Activated naive CD4-positive, alpha-beta T cell treated with anti-CD3 and anti-CD28 coated beads, Interleukin-2, amount 50 U/mL, for 72 hours (primary cell): Measurements from ENCODE around the gene SPOCK1. TPM values are rescaled to one million over a fixed set of nuclear protein-coding genes. Genes with fewer than 3 reads are reported as not detected.

ENCODE experiments used
- ATAC-seq, 2 donors: fragments of 150-1000 bp; cut with Tn5 transposase; 2 replicates each; pipeline ENCODE4 v1.10.0; 2021; ENCODE audit warnings: mild to moderate bottlenecking in 2 of 2, moderate library complexity in 2 of 2
- DNase-seq, 2 donors: peaks; one replicate each; pipeline ENCODE4 v3.0.0; 2021 to 2022; ENCODE audit warnings: low spot score in 2 of 2
- H3K27ac Mint-ChIP-seq, 2 donors: one replicate each; pipeline ENCODE4 v1.8.0; 2022; ENCODE audit warnings: mild to moderate bottlenecking in 2 of 2, mixed read lengths in 2 of 2
- H3K36me3 Mint-ChIP-seq, 2 donors: one replicate each; pipeline ENCODE4 v1.8.0; 2022; ENCODE audit warnings: mixed read lengths in 2 of 2
- H3K9me3 Mint-ChIP-seq, 2 donors: one replicate each; pipeline ENCODE4 v1.8.0; 2022; ENCODE audit warnings: mixed read lengths in 2 of 2
- total RNA-seq, 2 donors: library from RNA; stranded (reverse); gene quantifications; one replicate each; pipeline ENCODE4 v1.2.3, GENCODE V29; 2022

The SPOCK1 gene
- total RNA-seq, 2 donors from 2014 or later, result not detected

- H3K36me3 Mint-ChIP-seq, result no peaks in the 10 kb centered on the region
- ATAC-seq, result no peak
- no peak for DNase-seq
- no peak overlapping the region for H3K27ac Mint-ChIP-seq
- H3K9me3 Mint-ChIP-seq, result no peaks in the 10 kb centered on the region
These were observed 131.2 kb downstream of the SPOCK1 start for GRCh38 chr5:137367951-137368350.

- Mint-ChIP-seq H3K9me3 (no peaks in the 10 kb centered on the region), H3K27ac (no peak overlapping the region), H3K36me3 (no peaks in the 10 kb centered on the region)
- DNase-seq (no peak), ATAC-seq (no peak)
These were observed 132.6 kb downstream of the SPOCK1 start for GRCh38 chr5:137366526-137366925.

- Mint-ChIP-seq H3K36me3 (no peaks in the 10 kb centered on the region), H3K9me3 (no peaks in the 10 kb centered on the region), H3K27ac (no peak overlapping the region)
- DNase-seq (no peak), ATAC-seq (no peak)
These were observed 133.8 kb downstream of the SPOCK1 start for GRCh38 chr5:137365126-137365865.

GRCh38 chr5:137361280-137361679, 137.8 kb downstream of the SPOCK1 start:
- no peaks in the 10 kb centered on the region for H3K36me3 Mint-ChIP-seq
- DNase-seq (no peak), ATAC-seq (no peak)
- no peak overlapping the region for H3K27ac Mint-ChIP-seq
- no peaks in the 10 kb centered on the region for H3K9me3 Mint-ChIP-seq

GRCh38 chr5:137360607-137361006, 138.5 kb downstream of the SPOCK1 start:
- no peak for ATAC-seq
- Mint-ChIP-seq H3K27ac (no peak overlapping the region), H3K36me3 (no peaks in the 10 kb centered on the region), H3K9me3 (no peaks in the 10 kb centered on the region)
- no peak for DNase-seq

GRCh38 chr5:137359941-137360340, 139.2 kb downstream of the SPOCK1 start:
- Mint-ChIP-seq H3K9me3 (no peaks in the 10 kb centered on the region), H3K36me3 (no peaks in the 10 kb centered on the region), H3K27ac (no peak overlapping the region)
- no peak for ATAC-seq
- DNase-seq, result no peak

- DNase-seq (no peak), ATAC-seq (no peak)
- Mint-ChIP-seq H3K9me3 (no peaks in the 10 kb centered on the region), H3K27ac (no peak overlapping the region), H3K36me3 (no peaks in the 10 kb centered on the region)
These were observed 141.7 kb downstream of the SPOCK1 start for GRCh38 chr5:137357436-137357835.

GRCh38 chr5:137356127-137356526, 143.0 kb downstream of the SPOCK1 start:
- Mint-ChIP-seq H3K9me3 (no peaks in the 10 kb centered on the region), H3K27ac (no peak overlapping the region), H3K36me3 (no peaks in the 10 kb centered on the region)
- no peak for DNase-seq
- no peak for ATAC-seq

- no peak for DNase-seq
- Mint-ChIP-seq H3K36me3 (no peaks in the 10 kb centered on the region), H3K27ac (no peak overlapping the region), H3K9me3 (no peaks in the 10 kb centered on the region)
- no peak for ATAC-seq
These were observed 143.4 kb downstream of the SPOCK1 start for GRCh38 chr5:137355708-137356107.

GRCh38 chr5:137352095-137352494, 147.0 kb downstream of the SPOCK1 start:
- H3K27ac Mint-ChIP-seq, result no peak overlapping the region
- no peaks in the 10 kb centered on the region for H3K9me3 Mint-ChIP-seq
- no peak for ATAC-seq
- H3K36me3 Mint-ChIP-seq, result no peaks in the 10 kb centered on the region
- no peak for DNase-seq

GRCh38 chr5:137350791-137351190, 148.3 kb downstream of the SPOCK1 start:
- Mint-ChIP-seq H3K27ac (no peak overlapping the region), H3K36me3 (no peaks in the 10 kb centered on the region), H3K9me3 (no peaks in the 10 kb centered on the region)
- DNase-seq (no peak), ATAC-seq (no peak)

GRCh38 chr5:137348759-137349158, 150.4 kb downstream of the SPOCK1 start:
- no peak for DNase-seq
- no peak for ATAC-seq
- Mint-ChIP-seq H3K9me3 (no peaks in the 10 kb centered on the region), H3K27ac (no peak overlapping the region), H3K36me3 (no peaks in the 10 kb centered on the region)

GRCh38 chr5:137347865-137348264, 151.3 kb downstream of the SPOCK1 start:
- ATAC-seq (no peak), DNase-seq (no peak)
- no peaks in the 10 kb centered on the region for H3K36me3 Mint-ChIP-seq
- H3K9me3 Mint-ChIP-seq, result no peaks in the 10 kb centered on the region
- H3K27ac Mint-ChIP-seq, result no peak overlapping the region

- Mint-ChIP-seq H3K36me3 (no peaks in the 10 kb centered on the region), H3K9me3 (no peaks in the 10 kb centered on the region), H3K27ac (no peak overlapping the region)
- no peak for ATAC-seq
- DNase-seq, result no peak
These were observed 152.8 kb downstream of the SPOCK1 start for GRCh38 chr5:137346281-137346680.

GRCh38 chr5:137345396-137345795, 153.7 kb downstream of the SPOCK1 start:
- DNase-seq (no peak), ATAC-seq (no peak)
- no peak overlapping the region for H3K27ac Mint-ChIP-seq
- H3K9me3 Mint-ChIP-seq, result no peaks in the 10 kb centered on the region
- H3K36me3 Mint-ChIP-seq, result no peaks in the 10 kb centered on the region

- DNase-seq (peak in 1 of 2 donors; percentile 48), ATAC-seq (no peak)
- no peaks in the 10 kb centered on the region for H3K9me3 Mint-ChIP-seq
- H3K27ac Mint-ChIP-seq, result no peak overlapping the region
- no peaks in the 10 kb centered on the region for H3K36me3 Mint-ChIP-seq
These were observed 154.3 kb downstream of the SPOCK1 start for GRCh38 chr5:137344723-137345322.

GRCh38 chr5:137344021-137344420, 155.1 kb downstream of the SPOCK1 start:
- Mint-ChIP-seq H3K9me3 (no peaks in the 10 kb centered on the region), H3K27ac (no peak overlapping the region), H3K36me3 (no peaks in the 10 kb centered on the region)
- ATAC-seq (no peak), DNase-seq (no peak)

- no peaks in the 10 kb centered on the region for H3K9me3 Mint-ChIP-seq
- DNase-seq (no peak), ATAC-seq (no peak)
- H3K36me3 Mint-ChIP-seq, result no peaks in the 10 kb centered on the region
- no peak overlapping the region for H3K27ac Mint-ChIP-seq
These were observed 156.4 kb downstream of the SPOCK1 start for GRCh38 chr5:137342764-137343163.
